Measurements from ENCODE around the gene HCLS1.

HCLS1 gene

GRCh38 chr3:121637922-121638321 lies 22.8 kb downstream of the HCLS1 start:
- no peaks in the 10 kb centered on the region for H3K4me1 ChIP-seq
- DNase-seq, result no peak
- TF ChIP-seq, protein P1, sequence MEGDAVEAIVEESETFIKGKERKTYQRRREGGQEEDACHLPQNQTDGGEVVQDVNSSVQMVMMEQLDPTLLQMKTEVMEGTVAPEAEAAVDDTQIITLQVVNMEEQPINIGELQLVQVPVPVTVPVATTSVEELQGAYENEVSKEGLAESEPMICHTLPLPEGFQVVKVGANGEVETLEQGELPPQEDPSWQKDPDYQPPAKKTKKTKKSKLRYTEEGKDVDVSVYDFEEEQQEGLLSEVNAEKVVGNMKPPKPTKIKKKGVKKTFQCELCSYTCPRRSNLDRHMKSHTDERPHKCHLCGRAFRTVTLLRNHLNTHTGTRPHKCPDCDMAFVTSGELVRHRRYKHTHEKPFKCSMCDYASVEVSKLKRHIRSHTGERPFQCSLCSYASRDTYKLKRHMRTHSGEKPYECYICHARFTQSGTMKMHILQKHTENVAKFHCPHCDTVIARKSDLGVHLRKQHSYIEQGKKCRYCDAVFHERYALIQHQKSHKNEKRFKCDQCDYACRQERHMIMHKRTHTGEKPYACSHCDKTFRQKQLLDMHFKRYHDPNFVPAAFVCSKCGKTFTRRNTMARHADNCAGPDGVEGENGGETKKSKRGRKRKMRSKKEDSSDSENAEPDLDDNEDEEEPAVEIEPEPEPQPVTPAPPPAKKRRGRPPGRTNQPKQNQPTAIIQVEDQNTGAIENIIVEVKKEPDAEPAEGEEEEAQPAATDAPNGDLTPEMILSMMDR (IDR thresholded peaks at IDR 0.05; ENCODE audit: low read depth, low read length), result no peak
- H3K27me3 ChIP-seq, result peaks cover 9% of the 10 kb centered on the region
- no peaks in the 10 kb centered on the region for H3K36me3 ChIP-seq
- no peak overlapping the region for H3K4me3 ChIP-seq (ENCODE audit: low read depth, low read length)
- no peaks in the 10 kb centered on the region for H3K9me3 ChIP-seq

GRCh38 chr3:121630355-121630754 lies 30.3 kb downstream of the HCLS1 start:
- Histone ChIP-seq H3K4me3 (ENCODE audit: low read depth, low read length) (no peak overlapping the region), H3K27me3 (no peaks in the 10 kb centered on the region), H3K4me1 (no peaks in the 10 kb centered on the region), H3K36me3 (no peaks in the 10 kb centered on the region), H3K9me3 (no peaks in the 10 kb centered on the region)
- TF ChIP-seq, protein P1 (IDR thresholded peaks at IDR 0.05; ENCODE audit: low read depth, low read length), result no peak
- DNase-seq, result no peak

GRCh38 chr3:121629601-121630000 lies 31.1 kb downstream of the HCLS1 start:
- TF ChIP-seq, protein P1 (IDR thresholded peaks at IDR 0.05; ENCODE audit: low read depth, low read length), result no peak
- Histone ChIP-seq H3K4me1 (no peaks in the 10 kb centered on the region), H3K4me3 (ENCODE audit: low read depth, low read length) (no peak overlapping the region), H3K27me3 (no peaks in the 10 kb centered on the region), H3K36me3 (no peaks in the 10 kb centered on the region), H3K9me3 (no peaks in the 10 kb centered on the region)
- no peak for DNase-seq

DNA sequence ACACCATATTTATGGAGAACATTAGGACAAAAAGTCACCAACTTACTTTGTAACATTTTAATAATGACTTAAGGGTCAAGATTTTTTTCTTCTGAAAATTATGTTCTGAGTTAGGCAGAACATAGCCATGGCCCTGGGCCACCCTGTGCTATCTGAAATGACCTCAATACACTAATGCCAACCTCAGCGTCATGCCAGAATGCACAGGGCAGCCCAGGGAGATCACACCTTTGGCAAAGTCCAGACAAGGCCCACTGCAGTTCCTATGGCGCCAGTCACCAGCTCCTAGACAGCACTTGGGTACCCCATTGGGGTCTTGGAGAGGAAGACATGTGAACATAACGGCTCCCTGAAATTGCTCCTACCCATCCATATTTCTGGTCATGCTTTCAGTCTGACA lies 33.1 kb downstream of the HCLS1 start:
- H3K9me3 ChIP-seq, result no peaks in the 10 kb centered on the region
- no peaks in the 10 kb centered on the region for H3K36me3 ChIP-seq
- H3K27me3 ChIP-seq, result peaks cover 3% of the 10 kb centered on the region
- H3K4me3 ChIP-seq (ENCODE audit: low read depth, low read length), result no peak overlapping the region
- TF ChIP-seq, protein P1 (IDR thresholded peaks at IDR 0.05; ENCODE audit: low read depth, low read length), result no peak
- DNase-seq, result no peak
- H3K4me1 ChIP-seq, result no peaks in the 10 kb centered on the region

DNA sequence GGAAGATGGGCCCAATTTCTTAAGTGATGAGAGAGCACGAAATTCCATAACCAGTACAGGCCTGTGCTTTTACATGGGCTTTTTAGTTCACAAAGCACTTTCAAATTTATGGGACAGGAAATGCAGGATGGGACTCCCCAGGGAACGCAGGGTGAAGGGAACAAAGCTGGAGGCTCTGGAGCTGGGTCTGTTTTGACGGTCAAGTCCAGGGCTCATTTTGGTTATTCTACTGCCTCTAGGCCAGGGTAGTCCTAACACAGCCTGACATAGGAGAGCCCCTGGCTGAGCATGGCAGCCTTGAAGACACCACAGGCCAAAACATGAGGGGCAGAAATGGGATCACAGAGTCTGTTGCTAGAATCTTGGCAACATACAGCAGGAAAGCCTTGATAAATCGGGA lies 33.5 kb downstream of the HCLS1 start:
- Histone ChIP-seq H3K4me3 (ENCODE audit: low read depth, low read length) (no peak overlapping the region), H3K9me3 (no peaks in the 10 kb centered on the region), H3K27me3 (peaks cover 5% of the 10 kb centered on the region), H3K36me3 (no peaks in the 10 kb centered on the region), H3K4me1 (no peaks in the 10 kb centered on the region)
- TF ChIP-seq, protein P1 (IDR thresholded peaks at IDR 0.05; ENCODE audit: low read depth, low read length), result no peak
- no peak for DNase-seq

DNA sequence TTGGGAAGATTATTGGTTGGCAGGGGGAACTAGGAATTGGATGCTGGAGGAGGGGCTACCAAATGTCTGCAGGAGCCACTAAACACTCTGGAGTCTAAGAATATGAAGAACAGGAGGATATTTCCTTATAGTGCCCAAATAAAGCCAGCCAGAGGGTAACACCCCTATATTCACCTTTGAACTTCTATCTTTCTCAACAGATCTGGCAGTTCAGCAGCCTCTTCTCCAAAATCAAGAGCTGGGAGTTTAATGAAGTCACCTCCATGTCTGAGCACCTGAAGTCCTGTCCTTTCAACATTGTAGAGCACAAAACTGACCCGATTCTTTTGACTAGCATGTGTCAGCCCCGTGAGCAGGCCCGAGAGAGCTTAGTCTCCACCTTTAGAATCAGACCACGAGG lies 34.2 kb downstream of the HCLS1 start:
- no peaks in the 10 kb centered on the region for H3K4me1 ChIP-seq
- H3K36me3 ChIP-seq, result no peaks in the 10 kb centered on the region
- DNase-seq, result no peak
- H3K4me3 ChIP-seq (ENCODE audit: low read depth, low read length), result no peak overlapping the region
- TF ChIP-seq, protein P1 (IDR thresholded peaks at IDR 0.05; ENCODE audit: low read depth, low read length), result no peak
- peaks cover 10% of the 10 kb centered on the region for H3K27me3 ChIP-seq
- no peaks in the 10 kb centered on the region for H3K9me3 ChIP-seq

Data from BE2C (cell line).